Measurements from ENCODE around the gene CASKIN2. TPM values are rescaled to one million over a fixed set of nuclear protein-coding genes. Genes with fewer than 3 reads are reported as not detected.

CASKIN2 gene
- total and polyA plus RNA-seq, 7 donors, result 8.2 to 33.5 (median 26.3) TPM

DNA sequence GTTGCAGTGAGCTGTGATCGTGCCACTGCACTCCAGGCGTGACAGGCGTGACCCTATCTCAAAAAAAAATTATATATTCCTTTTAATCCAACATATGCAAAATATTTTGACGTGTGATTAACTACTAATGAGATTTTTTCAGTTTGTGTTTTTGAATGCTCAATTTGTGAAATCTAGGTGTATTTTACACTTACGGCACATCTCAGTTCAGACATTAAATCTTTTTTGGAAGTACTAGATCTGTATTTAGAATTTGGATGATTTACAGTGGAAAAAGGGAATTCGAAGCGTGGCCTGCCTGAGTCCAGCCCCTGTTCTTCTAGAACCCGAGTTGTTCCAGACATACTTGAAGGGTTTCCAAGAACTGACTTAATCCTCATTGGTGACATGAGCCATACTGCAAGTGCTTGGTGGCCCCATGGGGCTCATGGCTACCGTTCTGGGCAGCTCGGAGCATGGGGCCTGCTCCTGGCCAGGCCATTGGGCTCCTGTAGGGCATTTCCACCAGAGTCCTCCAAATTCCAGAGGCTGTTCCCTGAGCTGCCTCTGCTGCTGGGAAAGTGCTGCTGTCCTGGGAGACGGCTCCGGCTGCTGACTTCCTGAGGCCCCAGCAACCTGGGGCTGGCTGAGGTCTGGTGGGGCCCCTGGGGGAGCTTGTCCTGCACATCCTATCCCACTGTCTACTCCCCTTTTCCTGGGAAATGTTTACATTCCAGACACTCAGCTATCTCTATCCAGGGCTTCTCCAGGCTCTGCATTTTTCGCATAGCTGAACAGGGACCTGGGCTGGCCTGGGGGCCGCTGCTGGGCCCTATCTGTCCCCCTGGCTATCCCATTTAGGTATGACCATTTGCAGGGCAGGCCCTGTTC is 37.3 kb upstream of the CASKIN2 start:
- Histone ChIP-seq H3K4me3 (no peak overlapping the region), H3K4me1 (no peaks in the 10 kb centered on the region), H3K9me3 (no peaks in the 10 kb centered on the region), H3K36me3 (ENCODE audit: insufficient read depth in 1 of 2, low read depth in 1 of 2) (no peaks in the 10 kb centered on the region), H3K27ac (no peak overlapping the region), H3K27me3 (ENCODE audit: insufficient read depth in 3 of 3, low read length in 2 of 3) (no peaks in the 10 kb centered on the region)
- intact Hi-C loops (cut with DNase I), result no loop called here
- 53 to 72% (median 71%) methylated on average over 14 of the region's 14 CpGs for WGBS, 3 donors
- TF ChIP-seq, protein P1, sequence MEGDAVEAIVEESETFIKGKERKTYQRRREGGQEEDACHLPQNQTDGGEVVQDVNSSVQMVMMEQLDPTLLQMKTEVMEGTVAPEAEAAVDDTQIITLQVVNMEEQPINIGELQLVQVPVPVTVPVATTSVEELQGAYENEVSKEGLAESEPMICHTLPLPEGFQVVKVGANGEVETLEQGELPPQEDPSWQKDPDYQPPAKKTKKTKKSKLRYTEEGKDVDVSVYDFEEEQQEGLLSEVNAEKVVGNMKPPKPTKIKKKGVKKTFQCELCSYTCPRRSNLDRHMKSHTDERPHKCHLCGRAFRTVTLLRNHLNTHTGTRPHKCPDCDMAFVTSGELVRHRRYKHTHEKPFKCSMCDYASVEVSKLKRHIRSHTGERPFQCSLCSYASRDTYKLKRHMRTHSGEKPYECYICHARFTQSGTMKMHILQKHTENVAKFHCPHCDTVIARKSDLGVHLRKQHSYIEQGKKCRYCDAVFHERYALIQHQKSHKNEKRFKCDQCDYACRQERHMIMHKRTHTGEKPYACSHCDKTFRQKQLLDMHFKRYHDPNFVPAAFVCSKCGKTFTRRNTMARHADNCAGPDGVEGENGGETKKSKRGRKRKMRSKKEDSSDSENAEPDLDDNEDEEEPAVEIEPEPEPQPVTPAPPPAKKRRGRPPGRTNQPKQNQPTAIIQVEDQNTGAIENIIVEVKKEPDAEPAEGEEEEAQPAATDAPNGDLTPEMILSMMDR (IDR thresholded peaks at IDR 0.05), result no peak
- no peak for ATAC-seq
- no peak for DNase-seq

DNA sequence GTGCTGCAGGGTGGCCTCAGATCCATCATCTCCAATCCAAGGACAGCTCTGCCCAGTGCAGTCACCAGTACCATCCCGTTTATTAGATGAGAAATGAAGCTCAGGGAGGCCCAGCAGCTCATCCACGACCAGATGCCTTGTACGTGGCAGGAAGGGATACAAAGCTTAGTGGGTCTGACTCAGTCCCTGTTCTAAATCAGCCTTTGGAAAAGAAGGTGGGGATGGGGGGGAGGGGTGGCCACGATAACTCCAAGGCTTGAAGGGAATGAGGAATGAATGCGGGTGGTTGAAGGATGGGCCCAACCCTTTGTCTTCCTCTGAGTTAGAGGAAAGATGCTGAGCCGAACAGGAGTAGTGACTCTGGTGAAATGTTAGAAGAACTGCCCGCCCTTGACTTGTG is 35.9 kb upstream of the CASKIN2 start:
- DNase-seq (no peak), ATAC-seq (no peak)
- Histone ChIP-seq H3K9me3 (no peaks in the 10 kb centered on the region), H3K4me1 (no peaks in the 10 kb centered on the region), H3K27me3 (ENCODE audit: insufficient read depth in 3 of 3, low read length in 2 of 3) (no peaks in the 10 kb centered on the region), H3K27ac (no peak overlapping the region), H3K4me3 (no peak overlapping the region), H3K36me3 (ENCODE audit: insufficient read depth in 1 of 2, low read depth in 1 of 2) (no peaks in the 10 kb centered on the region)
- intact Hi-C loops (cut with DNase I), result no loop called here
- TF ChIP-seq, protein P1 (IDR thresholded peaks at IDR 0.05), result no peak
- 84 to 90% (median 86%) methylated on average over 7 of the region's 7 CpGs for WGBS, 3 donors

DNA sequence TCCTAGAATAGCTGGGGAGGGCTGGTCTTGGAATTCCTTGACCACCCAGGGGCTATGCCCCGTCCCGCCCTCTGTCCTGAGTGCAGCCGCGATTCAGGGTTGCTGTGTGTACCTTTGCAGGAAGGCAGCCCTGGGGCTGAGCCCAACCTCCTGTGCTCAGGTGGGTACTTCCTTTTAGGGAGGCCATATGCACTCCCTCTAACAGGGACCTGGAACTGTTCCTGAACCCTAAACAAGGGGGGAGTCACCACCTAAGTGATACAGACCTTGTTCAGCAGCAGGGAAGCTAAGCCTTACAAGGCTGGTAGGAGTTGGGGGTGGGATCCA is 34.8 kb upstream of the CASKIN2 start:
- no peak overlapping the region for H3K27ac ChIP-seq
- no peaks in the 10 kb centered on the region for H3K4me1 ChIP-seq
- H3K4me3 ChIP-seq, result no peak overlapping the region
- no peaks in the 10 kb centered on the region for H3K36me3 ChIP-seq (ENCODE audit: insufficient read depth in 1 of 2, low read depth in 1 of 2)
- ATAC-seq (peak in 1 of 4 donors; percentile 8), DNase-seq (no peak)
- no peaks in the 10 kb centered on the region for H3K9me3 ChIP-seq
- 78 to 84% (median 80%) methylated on average over 4 of the region's 4 CpGs for WGBS, 3 donors
- no peaks in the 10 kb centered on the region for H3K27me3 ChIP-seq (ENCODE audit: insufficient read depth in 3 of 3, low read length in 2 of 3)
- TF ChIP-seq, protein P1 (IDR thresholded peaks at IDR 0.05), result no peak
- intact Hi-C loops (cut with DNase I), result no loop called here

DNA sequence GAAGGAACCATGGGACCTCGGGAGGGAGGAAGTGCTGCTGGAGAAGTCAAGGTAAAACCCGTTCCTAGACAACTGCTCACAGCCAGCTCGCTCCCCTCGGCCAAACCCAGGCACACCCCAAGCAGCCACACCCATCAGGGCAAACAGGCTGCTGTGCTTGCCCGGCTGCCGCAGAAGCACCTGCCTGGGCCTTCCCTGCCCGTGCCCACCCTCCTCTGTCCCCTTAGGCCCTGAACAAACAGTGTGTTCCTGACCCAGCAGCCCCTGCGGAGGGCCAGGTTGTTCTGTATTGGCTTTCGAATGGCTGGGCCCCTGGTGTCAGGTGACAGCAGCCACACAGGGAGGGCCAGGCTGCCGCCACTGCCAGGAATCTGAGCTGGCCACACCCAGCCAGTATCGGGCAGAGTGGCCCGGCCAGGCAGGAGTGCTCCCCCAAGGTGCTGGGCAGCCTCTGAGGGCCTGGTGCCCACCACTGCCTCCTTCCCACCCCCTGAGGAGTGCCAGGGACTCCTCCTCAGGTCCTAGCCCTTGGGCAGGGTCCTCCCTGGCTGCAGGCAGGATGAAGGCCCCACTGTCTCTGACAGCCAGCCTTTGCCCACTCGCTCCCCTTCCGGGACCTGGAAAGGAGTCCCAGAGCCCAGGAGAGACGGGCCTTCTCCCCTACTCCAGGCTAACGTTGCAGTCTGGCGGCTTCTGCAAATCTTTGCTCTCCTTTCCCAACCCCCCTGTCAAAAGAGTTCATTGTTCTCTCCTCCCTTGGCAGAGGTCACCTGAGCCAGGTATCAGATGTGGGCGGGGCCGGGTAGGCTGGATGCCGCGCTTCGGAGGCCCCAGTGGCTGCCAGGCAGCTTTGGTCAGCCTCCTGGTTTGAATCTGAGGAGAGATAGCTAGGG is 34.2 kb upstream of the CASKIN2 start:
- Histone ChIP-seq H3K4me3 (no peak overlapping the region), H3K27me3 (ENCODE audit: insufficient read depth in 3 of 3, low read length in 2 of 3) (no peaks in the 10 kb centered on the region), H3K4me1 (no peaks in the 10 kb centered on the region), H3K36me3 (ENCODE audit: insufficient read depth in 1 of 2, low read depth in 1 of 2) (no peaks in the 10 kb centered on the region), H3K9me3 (no peaks in the 10 kb centered on the region), H3K27ac (no peak overlapping the region)
- DNase-seq (no peak), ATAC-seq (peak; percentile 44 to 86 (median 72))
- TF ChIP-seq, protein P1 (IDR thresholded peaks at IDR 0.05), result no peak
- intact Hi-C loops (cut with DNase I), result no loop called here
- 49 to 56% (median 51%) methylated on average over 22 of the region's 22 CpGs for WGBS, 3 donors
